Neuronal stem cell (in vitro differentiated cells): ENCODE results near the gene CAMTA1.

Source experiments
- DNase-seq: peaks from one replicate; pipeline ENCODE4 v3.0.0-alpha.2; 2013; ENCODE audit warnings: low spot score
- H2AFZ ChIP-seq: one replicate; pipeline ENCODE4 v1.6.1; 2013; ENCODE audit warnings: mild to moderate bottlenecking, low read length, inconsistent platforms
- H2AK5ac ChIP-seq: 2 replicates; pipeline ENCODE4 v1.6.1; 2013; ENCODE audit warnings: low read depth, mild to moderate bottlenecking, inconsistent platforms, low read length, moderate library complexity, mixed read lengths
- H2BK120ac ChIP-seq: 2 replicates; pipeline ENCODE4 v1.6.1; 2013; ENCODE audit warnings: low read depth, mild to moderate bottlenecking, inconsistent platforms, low read length, moderate library complexity, mixed read lengths
- H2BK12ac ChIP-seq: one replicate; pipeline ENCODE4 v1.6.1; 2013; ENCODE audit warnings: low read length, inconsistent platforms
- H2BK15ac ChIP-seq: 2 replicates; pipeline ENCODE4 v1.6.1; 2013; ENCODE audit warnings: mild to moderate bottlenecking, low read length, inconsistent platforms, mixed read lengths
- H2BK5ac ChIP-seq: one replicate; pipeline ENCODE4 v1.6.1; 2013; ENCODE audit warnings: inconsistent platforms, mild to moderate bottlenecking, low read length, moderate library complexity
- H3K14ac ChIP-seq: one replicate; pipeline ENCODE4 v1.6.1; 2013; ENCODE audit warnings: low read length, inconsistent platforms
- H3K18ac ChIP-seq: 2 replicates; pipeline ENCODE4 v1.6.1; 2013; ENCODE audit warnings: low read length, inconsistent platforms
- H3K23ac ChIP-seq: 2 replicates; pipeline ENCODE4 v1.6.1; 2013; ENCODE audit warnings: low read depth, mild to moderate bottlenecking, mixed read lengths, low read length, inconsistent platforms; ENCODE audit not compliant: poor library complexity
- H3K27ac ChIP-seq: replicated peaks from 3 replicates; pipeline ENCODE4 v1.5.1; 2013; ENCODE audit warnings: low read length, inconsistent platforms
- H3K27me3 ChIP-seq, 3 experiments: 2 replicates each; pipeline ENCODE4 v1.6.1; 2013; ENCODE audit warnings: low read length in 3 of 3, mild to moderate bottlenecking in 2 of 3, inconsistent platforms in 1 of 3, low read depth in 1 of 3, mixed read lengths in 1 of 3, moderate library complexity in 1 of 3; ENCODE audit not compliant: control insufficient read depth in 3 of 3, insufficient read depth in 3 of 3
- H3K36me3 ChIP-seq, 2 donors: replicated peaks in 1 of 2; 2 replicates each; pipeline ENCODE4 v1.6.1; 2013; ENCODE audit warnings: low read length in 2 of 2; ENCODE audit not compliant: control insufficient read depth in 2 of 2, insufficient read depth in 2 of 2
- H3K4ac ChIP-seq: 2 replicates; pipeline ENCODE4 v1.6.1; 2013; ENCODE audit warnings: inconsistent platforms, mild to moderate bottlenecking, low read length, moderate library complexity
- H3K4me1 ChIP-seq, 2 donors: 1 replicate in 1 of 2; 2 replicates in 1 of 2; pipeline ENCODE4 v1.6.1; 2013; ENCODE audit warnings: low read length in 2 of 2, low read depth in 1 of 2; ENCODE audit not compliant: control insufficient read depth in 2 of 2, insufficient read depth in 1 of 2
- H3K4me2 ChIP-seq: one replicate; pipeline ENCODE4 v1.6.1; 2013; ENCODE audit warnings: mild to moderate bottlenecking, low read length, inconsistent platforms; ENCODE audit not compliant: insufficient read depth, poor library complexity, severe bottlenecking
- H3K4me3 ChIP-seq, 2 donors: 2 replicates each; pipeline ENCODE4 v1.5.1; 2013; ENCODE audit warnings: low read length in 2 of 2, mild to moderate bottlenecking in 2 of 2, inconsistent platforms in 1 of 2, moderate library complexity in 1 of 2
- H3K79me1 ChIP-seq: one replicate; pipeline ENCODE4 v1.6.1; 2013; ENCODE audit warnings: low read depth, mild to moderate bottlenecking, inconsistent platforms, low read length, moderate library complexity
- H3K9ac ChIP-seq: one replicate; pipeline ENCODE4 v1.6.1; 2013; ENCODE audit warnings: mild to moderate bottlenecking, low read depth, low read length, inconsistent platforms; ENCODE audit not compliant: poor library complexity
- H3K9me3 ChIP-seq, 2 donors: replicated peaks in 1 of 2; 2 replicates each; pipeline versions ENCODE3 to v1.6.1; 2013; ENCODE audit warnings: low read length in 2 of 2, mild to moderate bottlenecking in 2 of 2, inconsistent platforms in 1 of 2, low read depth in 1 of 2, mixed read lengths in 1 of 2, moderate library complexity in 1 of 2; ENCODE audit not compliant: control insufficient read depth in 2 of 2, insufficient read depth in 1 of 2
- H4K8ac ChIP-seq: one replicate; pipeline ENCODE4 v1.6.1; 2013; ENCODE audit warnings: low read depth, mild to moderate bottlenecking, inconsistent platforms, low read length, moderate library complexity
- H4K91ac ChIP-seq: one replicate; pipeline ENCODE4 v1.6.1; 2013; ENCODE audit warnings: low read length, low read depth, mild to moderate bottlenecking, inconsistent platforms; ENCODE audit not compliant: poor library complexity
- WGBS, 2 donors: extraction: QIAGEN DNeasy Blood & Tissue Kit; methylation state at CpG; one replicate each; pipeline ENCODE4 v1.1.7; 2013; ENCODE audit warnings: missing lambda C conversion rate in 2 of 2, mixed read lengths in 1 of 2; ENCODE audit not compliant: insufficient read length in 2 of 2, insufficient replicate concordance in 1 of 2; ENCODE audit errors: extremely low coverage in 2 of 2; 5-methylcytosine and 5-hydroxymethylcytosine counted together

Gene CAMTA1

DNA sequence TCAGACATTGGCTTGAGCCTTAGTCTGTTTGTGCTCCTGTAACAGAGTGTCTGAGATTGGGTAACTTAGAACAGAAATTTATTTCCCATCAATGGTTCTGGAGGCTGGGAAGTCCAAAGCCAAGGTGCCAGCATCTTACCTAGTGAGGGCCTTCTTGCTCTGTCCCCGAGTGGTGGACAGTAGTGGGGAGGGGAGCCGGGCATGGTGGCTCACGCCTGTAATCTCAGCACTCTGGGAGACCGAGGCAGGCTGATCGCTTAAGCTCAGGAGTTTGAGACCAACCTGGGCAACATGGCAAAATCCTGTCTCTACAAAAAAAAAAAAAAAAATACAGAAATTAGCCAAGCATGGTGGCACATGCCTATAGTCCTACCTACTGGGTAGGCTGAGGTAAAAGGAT, 649.3 kb downstream of the CAMTA1 start:
- WGBS, 2 donors, result no CpG with 5 or more reads among the region's 5 CpGs
- no peaks in the 10 kb centered on the region for H3K36me3 ChIP-seq
- no peaks in the 10 kb centered on the region for H3K27me3 ChIP-seq
- H3K18ac ChIP-seq, result no peak overlapping the region
- no peak overlapping the region for H2BK15ac ChIP-seq
- H4K91ac ChIP-seq, result no peak overlapping the region
- no peak overlapping the region for H3K4me3 ChIP-seq
- no peak overlapping the region for H3K23ac ChIP-seq
- H2BK120ac ChIP-seq, result no peak overlapping the region
- H3K79me1 ChIP-seq, result no peaks in the 10 kb centered on the region
- H3K14ac ChIP-seq, result no peak overlapping the region
- peaks cover 0 to 4% of the 10 kb centered on the region in 2 donors for H3K9me3 ChIP-seq
- no peak overlapping the region for H2BK5ac ChIP-seq
- no peak overlapping the region for H3K4me2 ChIP-seq
- H3K9ac ChIP-seq, result no peak overlapping the region
- H3K27ac ChIP-seq, result no peak overlapping the region
- DNase-seq, result no peak
- H2BK12ac ChIP-seq, result no peak overlapping the region
- no peak overlapping the region for H3K4ac ChIP-seq
- no peak overlapping the region for H2AK5ac ChIP-seq
- H2AFZ ChIP-seq, result no peak overlapping the region
- peaks cover 0 to 3% of the 10 kb centered on the region in 2 donors for H3K4me1 ChIP-seq
- no peak overlapping the region for H4K8ac ChIP-seq

DNA sequence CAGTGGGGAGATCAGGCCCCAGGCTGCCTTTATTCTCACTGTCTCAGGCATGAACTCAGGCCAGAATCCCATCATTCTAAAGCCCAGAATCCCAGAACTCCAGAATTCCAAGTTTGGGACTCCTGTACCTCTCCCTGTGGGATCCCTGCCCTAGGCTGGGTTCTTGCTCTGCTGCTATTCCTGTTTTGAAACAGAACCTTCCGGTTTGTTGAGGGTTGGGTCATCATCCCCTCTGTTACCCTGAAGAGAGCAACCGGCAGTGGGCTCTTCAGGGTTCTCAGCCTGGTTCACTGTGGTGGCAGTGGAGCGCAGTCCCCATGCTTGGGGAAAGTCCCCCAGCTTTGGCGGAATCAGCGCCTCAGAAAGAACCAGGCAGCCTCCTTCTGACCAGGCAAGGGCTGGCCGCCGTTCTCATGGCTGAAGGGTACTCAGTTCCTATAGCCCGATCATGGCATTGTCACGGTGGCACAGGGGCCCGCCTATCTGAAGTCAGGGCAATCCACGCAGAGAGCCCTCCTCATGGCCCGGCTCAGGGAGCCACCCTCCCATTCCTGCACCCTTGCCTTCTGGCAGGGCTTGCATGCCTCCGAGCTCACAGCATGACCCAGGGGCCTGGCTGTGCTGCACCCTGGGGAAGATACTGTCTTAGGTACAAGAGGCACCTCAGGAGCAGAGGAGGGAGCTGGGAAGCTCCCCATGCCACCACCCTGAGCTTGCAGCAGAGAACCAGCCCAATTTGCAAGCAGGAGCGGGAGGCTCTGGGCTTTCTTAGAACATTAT, 650.2 kb downstream of the CAMTA1 start:
- Histone ChIP-seq H2BK5ac (no peak overlapping the region), H3K4me1 (peaks cover 0 to 3% of the 10 kb centered on the region in 2 donors), H2BK15ac (no peak overlapping the region), H3K9me3 (peaks cover 0 to 4% of the 10 kb centered on the region in 2 donors), H3K36me3 (no peaks in the 10 kb centered on the region), H3K9ac (no peak overlapping the region), H3K79me1 (no peaks in the 10 kb centered on the region), H2AK5ac (peak overlapping the region; percentile 20), H3K4me2 (no peak overlapping the region), H3K4ac (no peak overlapping the region), H4K91ac (no peak overlapping the region), H3K27me3 (no peaks in the 10 kb centered on the region), H3K18ac (no peak overlapping the region), H3K23ac (no peak overlapping the region), H2AFZ (no peak overlapping the region), H2BK120ac (no peak overlapping the region), H4K8ac (no peak overlapping the region), H3K4me3 (no peak overlapping the region), H2BK12ac (no peak overlapping the region), H3K27ac (no peak overlapping the region), H3K14ac (peak overlapping the region; percentile 25)
- no CpG with 5 or more reads among the region's 14 CpGs for WGBS, 2 donors
- no peak for DNase-seq

DNA sequence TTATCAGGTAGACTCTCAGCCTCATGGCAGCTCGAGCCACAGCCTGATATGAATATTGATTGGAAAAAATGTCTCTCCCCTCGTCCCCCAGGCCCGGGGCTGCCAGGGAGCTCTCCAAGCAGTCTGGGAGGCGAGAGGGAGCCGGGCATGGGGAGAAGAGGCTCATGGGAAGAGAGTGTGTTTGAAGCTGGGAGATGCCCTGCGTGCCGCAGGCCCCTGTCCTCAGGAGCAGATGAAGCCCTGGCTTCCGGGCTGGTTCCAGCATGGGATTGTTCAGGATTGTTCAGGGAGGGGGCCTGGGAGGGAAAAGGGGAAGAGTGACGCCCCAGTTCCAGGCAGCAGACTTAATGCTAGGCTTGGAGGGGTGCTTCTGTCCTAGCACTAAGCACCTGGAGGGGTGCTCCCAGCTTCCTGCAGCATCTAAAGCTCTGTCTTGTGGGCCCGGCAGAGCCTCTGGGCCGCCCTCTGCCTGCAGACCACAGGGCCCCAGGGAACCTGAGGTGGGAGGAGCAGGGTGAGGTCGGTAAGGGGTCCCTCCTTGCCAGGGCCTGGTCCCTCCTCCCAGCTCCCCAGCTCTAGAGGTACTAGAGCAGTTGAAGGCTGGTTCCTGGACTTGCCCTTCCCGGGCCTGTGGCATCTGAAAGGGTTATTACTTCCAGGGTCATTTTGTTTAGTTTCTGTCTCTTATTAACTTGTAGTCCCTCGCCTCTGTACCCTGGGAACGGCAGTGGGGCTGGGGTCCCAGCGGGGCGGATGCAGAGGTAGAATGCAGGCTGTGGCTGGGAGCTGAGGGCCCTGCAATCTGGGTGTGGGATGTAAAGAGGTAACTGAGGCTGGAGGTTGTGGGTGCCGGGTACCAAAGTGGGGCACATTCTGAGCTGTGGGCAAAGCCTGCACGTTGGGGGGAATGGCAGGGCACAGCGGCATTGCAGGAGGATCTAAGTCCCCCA, 651.1 kb downstream of the CAMTA1 start:
- Histone ChIP-seq H3K27me3 (no peaks in the 10 kb centered on the region), H4K8ac (no peak overlapping the region), H2BK15ac (no peak overlapping the region), H3K27ac (no peak overlapping the region), H3K23ac (peak overlapping the region; percentile 40), H3K36me3 (no peaks in the 10 kb centered on the region), H3K4me2 (no peak overlapping the region), H3K79me1 (no peaks in the 10 kb centered on the region), H2BK5ac (no peak overlapping the region), H3K9ac (no peak overlapping the region), H4K91ac (no peak overlapping the region), H3K9me3 (peaks cover 0 to 4% of the 10 kb centered on the region in 2 donors), H2BK120ac (no peak overlapping the region), H3K4me3 (no peak overlapping the region), H2AFZ (no peak overlapping the region), H3K18ac (no peak overlapping the region), H2AK5ac (peak overlapping the region; percentile 40), H3K14ac (no peak overlapping the region), H3K4ac (no peak overlapping the region), H3K4me1 (peaks cover 0 to 3% of the 10 kb centered on the region in 2 donors), H2BK12ac (no peak overlapping the region)
- no CpG with 5 or more reads among the region's 20 CpGs for WGBS, 2 donors
- DNase-seq, result no peak

DNA sequence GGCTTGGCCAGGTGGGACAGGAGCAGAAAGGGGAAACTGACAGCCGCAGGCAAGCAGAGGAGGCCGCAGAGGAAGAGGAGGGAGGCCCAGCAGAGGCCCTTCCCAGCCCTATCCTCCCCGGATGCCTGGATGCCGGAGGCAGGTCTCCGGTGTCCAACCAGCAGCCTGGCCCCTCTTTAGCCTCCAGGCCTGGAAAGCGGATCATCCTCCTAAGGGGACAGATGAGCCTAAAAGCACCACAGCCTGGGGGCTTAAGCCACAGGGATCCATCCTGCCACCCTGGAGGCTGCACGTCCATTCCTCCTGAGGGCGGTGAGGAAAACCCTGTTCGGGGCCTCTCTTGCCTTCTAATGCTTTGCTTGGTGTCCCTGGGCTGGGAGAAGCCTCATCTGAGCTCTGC, 651.8 kb downstream of the CAMTA1 start:
- DNase-seq, result no peak
- Histone ChIP-seq H2BK15ac (no peak overlapping the region), H2BK120ac (no peak overlapping the region), H3K23ac (no peak overlapping the region), H3K14ac (peak overlapping the region; percentile 84), H3K27ac (no peak overlapping the region), H3K4ac (no peak overlapping the region), H2AFZ (no peak overlapping the region), H3K9me3 (peaks cover 0 to 4% of the 10 kb centered on the region in 2 donors), H2AK5ac (peak overlapping the region; percentile 40), H3K18ac (no peak overlapping the region), H3K27me3 (no peaks in the 10 kb centered on the region), H2BK12ac (no peak overlapping the region), H3K9ac (no peak overlapping the region), H3K4me2 (no peak overlapping the region), H3K79me1 (no peaks in the 10 kb centered on the region), H3K4me1 (peaks cover 0 to 3% of the 10 kb centered on the region in 2 donors), H3K4me3 (no peak overlapping the region), H2BK5ac (no peak overlapping the region), H4K8ac (no peak overlapping the region), H4K91ac (no peak overlapping the region), H3K36me3 (no peaks in the 10 kb centered on the region)
- WGBS, 2 donors, result no CpG with 5 or more reads among the region's 9 CpGs
